Activated T-helper 2 cell treated with anti-CD3 and anti-CD28 coated beads, Interferon-gamma antibody, Interleukin-2, Interleukin-4, amounts not matched to agents 10 μg/mL and 5 μg/mL and 100 μg/mL, durations not matched to agents 14 hours and 24 hours and 36 hours (primary cell): ENCODE results near the gene ZNF691. TPM values are rescaled to one million over a fixed set of nuclear protein-coding genes. Genes with fewer than 3 reads are reported as not detected.

ENCODE experiments used
- DNase-seq: peaks from one replicate; pipeline ENCODE4 v3.0.0; 2021; ENCODE audit warnings: low spot score
- H3K27ac Mint-ChIP-seq: one replicate; pipeline ENCODE4 v1.8.0; 2021; ENCODE audit warnings: mixed read lengths
- H3K27me3 Mint-ChIP-seq: one replicate; pipeline ENCODE4 v1.8.0; 2021; ENCODE audit warnings: low read depth, mixed read lengths
- H3K36me3 Mint-ChIP-seq: one replicate; pipeline ENCODE4 v1.8.0; 2021; ENCODE audit warnings: low read depth, mixed read lengths
- H3K4me1 Mint-ChIP-seq: one replicate; pipeline ENCODE4 v1.8.0; 2021; ENCODE audit warnings: low read depth, mixed read lengths
- H3K4me3 Mint-ChIP-seq: one replicate; pipeline ENCODE4 v1.8.0; 2021; ENCODE audit warnings: low read depth, mild to moderate bottlenecking, moderate library complexity, mixed read lengths
- H3K9me3 Mint-ChIP-seq: one replicate; pipeline ENCODE4 v1.8.0; 2021; ENCODE audit warnings: mixed read lengths
- intact Hi-C: fragments of 100-400 bp; cut with micrococcal nuclease; formaldehyde crosslinking; loops from one replicate; pipeline ENCODE4 v1.15.1; 2023
- total RNA-seq: library from RNA; stranded (reverse); gene quantifications from 2 replicates; pipeline ENCODE4 v1.2.3, GENCODE V29; 2022

Gene ZNF691
- total RNA-seq, 1 donor from 2014 or later, result 9.6 TPM

GRCh38 chr1:42817976-42818375 lies 28.4 kb upstream of the ZNF691 start:
- Mint-ChIP-seq H3K27me3 (no peaks in the 10 kb centered on the region), H3K4me1 (peaks cover 26% of the 10 kb centered on the region), H3K27ac (no peak overlapping the region), H3K36me3 (peaks cover 13% of the 10 kb centered on the region), H3K9me3 (no peaks in the 10 kb centered on the region), H3K4me3 (peak overlapping the region; percentile 54)
- DNase-seq, result no peak
- intact Hi-C loops, result loop anchor here (1.0 to 2.0 kb wide), 3 partner anchors 28 to 141 kb away; partner anchors contain the start of genes C1orf50, P3H1, SLC2A1 and ZNF691

GRCh38 chr1:42820813-42821212 lies 25.6 kb upstream of the ZNF691 start:
- Mint-ChIP-seq H3K27ac (no peak overlapping the region), H3K9me3 (no peaks in the 10 kb centered on the region), H3K36me3 (peaks cover 11% of the 10 kb centered on the region), H3K27me3 (no peaks in the 10 kb centered on the region), H3K4me3 (no peak overlapping the region), H3K4me1 (peaks cover 27% of the 10 kb centered on the region)
- no peak for DNase-seq
- intact Hi-C loops, result no loop called here

- Mint-ChIP-seq H3K27me3 (no peaks in the 10 kb centered on the region), H3K9me3 (no peaks in the 10 kb centered on the region), H3K4me3 (no peak overlapping the region), H3K36me3 (peaks cover 6% of the 10 kb centered on the region), H3K4me1 (peaks cover 20% of the 10 kb centered on the region), H3K27ac (no peak overlapping the region)
- intact Hi-C loops, result no loop called here
- no peak for DNase-seq
Observed at GRCh38 chr1:42821690-42822089, 24.7 kb upstream of the ZNF691 start.

- Mint-ChIP-seq H3K4me1 (peaks cover 15% of the 10 kb centered on the region), H3K9me3 (no peaks in the 10 kb centered on the region), H3K27me3 (no peaks in the 10 kb centered on the region), H3K4me3 (no peak overlapping the region), H3K27ac (peak overlapping the region; percentile 22), H3K36me3 (peaks cover 6% of the 10 kb centered on the region)
- no peak for DNase-seq
- intact Hi-C loops, result no loop called here
Observed at GRCh38 chr1:42822800-42823392, 23.5 kb upstream of the ZNF691 start.

GRCh38 chr1:42824481-42825035 lies 21.9 kb upstream of the ZNF691 start:
- Mint-ChIP-seq H3K27me3 (no peaks in the 10 kb centered on the region), H3K36me3 (peaks cover 6% of the 10 kb centered on the region), H3K9me3 (no peaks in the 10 kb centered on the region), H3K4me3 (no peak overlapping the region), H3K27ac (no peak overlapping the region), H3K4me1 (peaks cover 10% of the 10 kb centered on the region)
- no peak for DNase-seq
- intact Hi-C loops, result no loop called here

GRCh38 chr1:42825036-42825851 lies 21.2 kb upstream of the ZNF691 start:
- Mint-ChIP-seq H3K36me3 (peaks cover 6% of the 10 kb centered on the region), H3K9me3 (no peaks in the 10 kb centered on the region), H3K27me3 (no peaks in the 10 kb centered on the region), H3K4me3 (no peak overlapping the region), H3K4me1 (peaks cover 10% of the 10 kb centered on the region), H3K27ac (no peak overlapping the region)
- no peak for DNase-seq
- intact Hi-C loops, result no loop called here

GRCh38 chr1:42830631-42831030 lies 15.8 kb upstream of the ZNF691 start:
- Mint-ChIP-seq H3K4me1 (no peaks in the 10 kb centered on the region), H3K4me3 (no peak overlapping the region), H3K27ac (no peak overlapping the region), H3K36me3 (no peaks in the 10 kb centered on the region), H3K27me3 (no peaks in the 10 kb centered on the region), H3K9me3 (no peaks in the 10 kb centered on the region)
- no peak for DNase-seq
- intact Hi-C loops, result no loop called here

GRCh38 chr1:42831273-42831672 lies 15.1 kb upstream of the ZNF691 start:
- H3K27me3 Mint-ChIP-seq, result no peaks in the 10 kb centered on the region
- no peak overlapping the region for H3K4me3 Mint-ChIP-seq
- H3K4me1 Mint-ChIP-seq, result no peaks in the 10 kb centered on the region
- no peak for DNase-seq
- intact Hi-C loops, result no loop called here
- no peaks in the 10 kb centered on the region for H3K9me3 Mint-ChIP-seq
- H3K36me3 Mint-ChIP-seq, result no peaks in the 10 kb centered on the region
- H3K27ac Mint-ChIP-seq, result no peak overlapping the region

- H3K27me3 Mint-ChIP-seq, result no peaks in the 10 kb centered on the region
- H3K9me3 Mint-ChIP-seq, result no peaks in the 10 kb centered on the region
- no peak overlapping the region for H3K4me3 Mint-ChIP-seq
- no peaks in the 10 kb centered on the region for H3K36me3 Mint-ChIP-seq
- no peak overlapping the region for H3K27ac Mint-ChIP-seq
- no peak for DNase-seq
- intact Hi-C loops, result no loop called here
- no peaks in the 10 kb centered on the region for H3K4me1 Mint-ChIP-seq
Observed at GRCh38 chr1:42832641-42833240, 13.7 kb upstream of the ZNF691 start.

GRCh38 chr1:42833981-42834380 lies 12.4 kb upstream of the ZNF691 start:
- H3K4me3 Mint-ChIP-seq, result no peak overlapping the region
- H3K4me1 Mint-ChIP-seq, result no peaks in the 10 kb centered on the region
- intact Hi-C loops, result no loop called here
- H3K27ac Mint-ChIP-seq, result no peak overlapping the region
- DNase-seq, result no peak
- no peaks in the 10 kb centered on the region for H3K36me3 Mint-ChIP-seq
- no peaks in the 10 kb centered on the region for H3K9me3 Mint-ChIP-seq
- H3K27me3 Mint-ChIP-seq, result no peaks in the 10 kb centered on the region

GRCh38 chr1:42834803-42835202 lies 11.6 kb upstream of the ZNF691 start:
- no peaks in the 10 kb centered on the region for H3K27me3 Mint-ChIP-seq
- intact Hi-C loops, result no loop called here
- no peaks in the 10 kb centered on the region for H3K4me1 Mint-ChIP-seq
- H3K27ac Mint-ChIP-seq, result no peak overlapping the region
- no peaks in the 10 kb centered on the region for H3K36me3 Mint-ChIP-seq
- DNase-seq, result no peak
- H3K4me3 Mint-ChIP-seq, result no peak overlapping the region
- no peaks in the 10 kb centered on the region for H3K9me3 Mint-ChIP-seq

GRCh38 chr1:42835422-42835821 lies 11.0 kb upstream of the ZNF691 start:
- no peaks in the 10 kb centered on the region for H3K4me1 Mint-ChIP-seq
- H3K27ac Mint-ChIP-seq, result no peak overlapping the region
- no peak overlapping the region for H3K4me3 Mint-ChIP-seq
- no peaks in the 10 kb centered on the region for H3K9me3 Mint-ChIP-seq
- intact Hi-C loops, result no loop called here
- H3K36me3 Mint-ChIP-seq, result no peaks in the 10 kb centered on the region
- H3K27me3 Mint-ChIP-seq, result no peaks in the 10 kb centered on the region
- DNase-seq, result no peak

- no peaks in the 10 kb centered on the region for H3K9me3 Mint-ChIP-seq
Observed at GRCh38 chr1:42837709-42838108, 8.7 kb upstream of the ZNF691 start.

More at GRCh38 chr1:42837709-42838108, 8.7 kb upstream of the ZNF691 start:
- Mint-ChIP-seq H3K27ac (no peak overlapping the region), H3K4me1 (no peaks in the 10 kb centered on the region), H3K4me3 (no peak overlapping the region), H3K27me3 (no peaks in the 10 kb centered on the region), H3K36me3 (no peaks in the 10 kb centered on the region)
- no peak for DNase-seq
- intact Hi-C loops, result no loop called here
